GM18520 (cell line): Measurements from ENCODE around the gene PAQR9.

ENCODE experiments used
- ATAC-seq: cut with Tn5 transposase; IDR thresholded peaks from one replicate; pipeline ENCODE4 v1.9.1; 2021; ENCODE audit not compliant: unreplicated experiment

PAQR9 gene

GRCh38 chr3:142925140-142925539 lies 38.3 kb downstream of the PAQR9 start:
- ATAC-seq = no peak

GRCh38 chr3:142923694-142924093 lies 39.8 kb downstream of the PAQR9 start:
- ATAC-seq = no peak

GRCh38 chr3:142916605-142917004 lies 46.9 kb downstream of the PAQR9 start:
- no peak for ATAC-seq

GRCh38 chr3:142915636-142916035 lies 47.8 kb downstream of the PAQR9 start:
- no peak for ATAC-seq

GRCh38 chr3:142914286-142914811 lies 49.1 kb downstream of the PAQR9 start:
- ATAC-seq = no peak

GRCh38 chr3:142913432-142913831 lies 50.0 kb downstream of the PAQR9 start:
- no peak for ATAC-seq

GRCh38 chr3:142912402-142913172 lies 50.9 kb downstream of the PAQR9 start:
- ATAC-seq = no peak
